Heart left ventricle (tissue), 13 donors: ENCODE data around the gene TUBA8.

Experiments used
- POLR2A ChIP-seq, 2 donors: fragments of 450-650 bp; IDR thresholded peaks; one replicate each; pipeline ENCODE4 v1.6.1; 2017; ENCODE audit warnings: antibody characterized with exemption in 2 of 2, mild to moderate bottlenecking in 2 of 2, moderate library complexity in 2 of 2
- TF ChIP-seq, protein P1 (sequence below), 12 donors: fragments of 200-600 bp; sonication (generic) in 4 of 12; IDR thresholded peaks; one replicate each; pipeline versions ENCODE4 v1.5.0 to v1.8.0; 2018 to 2022; ENCODE audit warnings: antibody characterized with exemption in 12 of 12, mild to moderate bottlenecking in 5 of 12
- donor health status: ischemic (EF 13 %, LVEDD 7.1; RV severe dilation, severe dysfunction).
- donor health status: DM: no; HTN: yes; CAD: no.
- donor health status: DM: no; HTN: no; CAD: no.
- donor health status: ischemic (EF 25% LVEDD 6.9; RV normal size, moderate dysfunction).
- donor health status: ischemic (EF 25% LVEDD 5.7; RV mildly dilated, moderate dysfunction).
- donor health status: ischemic (EF 35%, LVEDD 5.7; RV mildly dilated, moderate dysfunction).
- donor health status: nonischemic (EF 11% LVEDD 7.7; RV severe dilation, severe dysfunction).
- donor health status: DM: yes; HTN: yes; CAD: no.
- donor health status: PGD.
- donor health status: ischemic (EF 29% LVEDD 5.4; RV normal size, mild dysfunction).
- donor health status: nonischemic (EF 23%, LVEDD 6.1; RV moderate dilation, normal function).

DNA sequence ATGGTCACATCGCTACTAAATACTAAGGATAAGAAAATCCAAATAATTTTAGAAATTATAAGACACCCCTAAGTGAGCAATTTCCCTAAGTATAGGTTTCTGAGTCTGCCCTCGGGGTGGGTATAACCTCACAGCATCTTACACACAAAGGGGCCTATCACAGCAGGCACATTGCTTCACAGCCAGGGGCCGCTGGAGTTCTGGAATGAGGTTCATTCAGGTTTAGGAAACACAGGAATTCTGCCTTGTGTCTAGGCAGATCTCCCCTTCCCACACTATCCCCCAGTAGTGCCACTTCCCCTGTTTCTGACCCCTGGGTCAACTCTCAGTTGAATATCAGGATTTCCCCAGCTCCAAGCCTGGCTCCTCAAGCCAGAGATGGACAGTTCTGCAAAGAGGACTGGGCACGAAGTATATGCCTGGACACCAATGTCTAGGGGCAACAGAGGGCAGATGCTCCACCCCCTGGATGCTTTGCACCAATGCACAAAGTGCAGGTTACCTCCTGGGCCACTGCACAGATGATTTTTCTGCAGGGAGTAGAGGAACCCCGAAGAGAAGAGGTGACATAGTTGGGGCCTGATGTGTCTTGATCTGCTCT lies 11.4 kb downstream of the TUBA8 start:
- TF ChIP-seq, protein P1, sequence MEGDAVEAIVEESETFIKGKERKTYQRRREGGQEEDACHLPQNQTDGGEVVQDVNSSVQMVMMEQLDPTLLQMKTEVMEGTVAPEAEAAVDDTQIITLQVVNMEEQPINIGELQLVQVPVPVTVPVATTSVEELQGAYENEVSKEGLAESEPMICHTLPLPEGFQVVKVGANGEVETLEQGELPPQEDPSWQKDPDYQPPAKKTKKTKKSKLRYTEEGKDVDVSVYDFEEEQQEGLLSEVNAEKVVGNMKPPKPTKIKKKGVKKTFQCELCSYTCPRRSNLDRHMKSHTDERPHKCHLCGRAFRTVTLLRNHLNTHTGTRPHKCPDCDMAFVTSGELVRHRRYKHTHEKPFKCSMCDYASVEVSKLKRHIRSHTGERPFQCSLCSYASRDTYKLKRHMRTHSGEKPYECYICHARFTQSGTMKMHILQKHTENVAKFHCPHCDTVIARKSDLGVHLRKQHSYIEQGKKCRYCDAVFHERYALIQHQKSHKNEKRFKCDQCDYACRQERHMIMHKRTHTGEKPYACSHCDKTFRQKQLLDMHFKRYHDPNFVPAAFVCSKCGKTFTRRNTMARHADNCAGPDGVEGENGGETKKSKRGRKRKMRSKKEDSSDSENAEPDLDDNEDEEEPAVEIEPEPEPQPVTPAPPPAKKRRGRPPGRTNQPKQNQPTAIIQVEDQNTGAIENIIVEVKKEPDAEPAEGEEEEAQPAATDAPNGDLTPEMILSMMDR (IDR thresholded peaks at IDR 0.05), result no peak
- TF ChIP-seq POLR2A (IDR thresholded peaks at IDR 0.05), result no peak
